Hepatocyte (in vitro differentiated cells): ENCODE measurements around the gene HS3ST4. TPM values are rescaled to one million over a fixed set of nuclear protein-coding genes. Genes with fewer than 3 reads are reported as not detected.

Source experiments
- DNase-seq: peaks from one replicate; pipeline ENCODE4 v3.0.0-alpha.2; 2016; ENCODE audit warnings: low spot score
- H2AFZ ChIP-seq: fragments of 200-600 bp; sonication (generic); 2 replicates; pipeline ENCODE4 v1.6.0; 2016; ENCODE audit warnings: antibody characterized with exemption, mild to moderate bottlenecking
- H3K27ac ChIP-seq: fragments of 200-600 bp; sonication (generic); 2 replicates; pipeline ENCODE4 v1.5.1; 2016; ENCODE audit warnings: mild to moderate bottlenecking
- H3K27me3 ChIP-seq: fragments of 200-600 bp; sonication (generic); 2 replicates; pipeline ENCODE4 v1.6.1; 2016
- H3K36me3 ChIP-seq: fragments of 200-600 bp; sonication (generic); replicated peaks from 2 replicates; pipeline ENCODE4 v1.5.1; 2016; ENCODE audit warnings: low read depth; ENCODE audit not compliant: insufficient read depth
- H3K4me1 ChIP-seq: fragments of 200-600 bp; sonication (generic); 2 replicates; pipeline ENCODE4 v1.5.1; 2016; ENCODE audit warnings: mild to moderate bottlenecking, moderate library complexity; ENCODE audit not compliant: insufficient read depth
- H3K4me2 ChIP-seq: fragments of 200-600 bp; sonication (generic); 2 replicates; pipeline ENCODE4 v1.6.0; 2016
- H3K4me3 ChIP-seq: fragments of 200-600 bp; sonication (generic); 2 replicates; pipeline ENCODE4 v1.5.1; 2016; ENCODE audit warnings: mild to moderate bottlenecking
- H3K79me2 ChIP-seq: fragments of 200-600 bp; sonication (generic); 2 replicates; pipeline ENCODE4 v1.6.0; 2017; ENCODE audit warnings: mild to moderate bottlenecking
- H3K9me2 ChIP-seq: fragments of 200-600 bp; sonication (generic); replicated peaks from 2 replicates; pipeline ENCODE4 v1.6.0; 2017; ENCODE audit warnings: mild to moderate bottlenecking; ENCODE audit not compliant: insufficient read depth
- H3K9me3 ChIP-seq: fragments of 200-600 bp; sonication (generic); 2 replicates; pipeline ENCODE4 v1.5.1; 2016; ENCODE audit warnings: low read depth, mild to moderate bottlenecking
- H4K20me1 ChIP-seq: fragments of 200-600 bp; sonication (generic); 2 replicates; pipeline ENCODE4 v1.6.0; 2016; ENCODE audit warnings: mild to moderate bottlenecking; ENCODE audit not compliant: insufficient read depth, poor library complexity, severe bottlenecking
- CTCF ChIP-seq: fragments of 200-600 bp; sonication (generic); IDR thresholded peaks from 2 replicates; pipeline ENCODE4 v1.5.1; 2016; ENCODE audit warnings: antibody characterized with exemption, mild to moderate bottlenecking; ENCODE audit not compliant: poor library complexity
- EZH2 ChIP-seq: fragments of 200-600 bp; sonication (generic); IDR thresholded peaks from 2 replicates; pipeline ENCODE4 v1.6.1; 2016; ENCODE audit warnings: antibody characterized with exemption, mild to moderate bottlenecking, borderline replicate concordance
- EZH2phosphoT487 ChIP-seq: fragments of 200-600 bp; sonication (generic); IDR thresholded peaks from one replicate; pipeline ENCODE4 v1.6.1; 2018; ENCODE audit warnings: antibody characterized with exemption, mild to moderate bottlenecking, low read depth, moderate library complexity; ENCODE audit not compliant: unreplicated experiment, severe bottlenecking
- WGBS: methylation state at CpG from one replicate; pipeline ENCODE4 v1.1.6; 2016; ENCODE audit warnings: low lambda C conversion rate; ENCODE audit errors: missing lambda C conversion rate; 5-methylcytosine and 5-hydroxymethylcytosine counted together
- polyA plus RNA-seq: library from polyadenylated mRNA; unstranded; fragments of >200 nt; fragmentation: Nextera tagmentation; extraction: Ambion mirVana; gene quantifications from 2 replicates; pipeline ENCODE4 v1.2.1, GENCODE V29; 2016
- total RNA-seq: library from RNA; depleted of rRNA; stranded (reverse); fragments of >200 nt; gene quantifications from 2 replicates; pipeline ENCODE4 v1.2.3, GENCODE V29; 2014

HS3ST4 gene
- total and polyA plus RNA-seq, 2 experiments from 2014 or later, result 2.0 to 3.1 TPM

GRCh38 chr16:25941800-25942499, 250.2 kb downstream of the HS3ST4 start:
- WGBS, result 80% methylated on average over 4 of the region's 4 CpGs
- Histone ChIP-seq H3K4me3 (no peak overlapping the region), H3K79me2 (no peaks in the 10 kb centered on the region), H3K4me2 (no peak overlapping the region), H3K4me1 (no peaks in the 10 kb centered on the region), H3K9me3 (no peaks in the 10 kb centered on the region), H3K9me2 (no peaks in the 10 kb centered on the region), H3K36me3 (no peaks in the 10 kb centered on the region), H3K27me3 (no peaks in the 10 kb centered on the region), H4K20me1 (no peaks in the 10 kb centered on the region), H2AFZ (no peak overlapping the region), H3K27ac (no peak overlapping the region)
- TF ChIP-seq EZH2phosphoT487, result no peak
- no peak for TF ChIP-seq CTCF
- TF ChIP-seq EZH2, result no peak
- peak; percentile 8 for DNase-seq

GRCh38 chr16:25950586-25951281, 259.0 kb downstream of the HS3ST4 start:
- TF ChIP-seq CTCF (no peak), EZH2 (no peak)

GRCh38 chr16:25951999-25952398, 260.2 kb downstream of the HS3ST4 start:
- H3K27me3 ChIP-seq, result no peaks in the 10 kb centered on the region
- no peaks in the 10 kb centered on the region for H3K9me2 ChIP-seq
- no peak overlapping the region for H3K4me3 ChIP-seq
- DNase-seq, result peak; percentile 10
- H2AFZ ChIP-seq, result no peak overlapping the region
- no peaks in the 10 kb centered on the region for H3K9me3 ChIP-seq
- H3K36me3 ChIP-seq, result no peaks in the 10 kb centered on the region
- TF ChIP-seq EZH2 (no peak), EZH2phosphoT487 (no peak), CTCF (no peak)
- WGBS, result 67% methylated on average over 1 of the region's 1 CpG
- H3K4me2 ChIP-seq, result no peak overlapping the region
- H4K20me1 ChIP-seq, result no peaks in the 10 kb centered on the region
- H3K27ac ChIP-seq, result no peak overlapping the region
- H3K79me2 ChIP-seq, result no peaks in the 10 kb centered on the region
- H3K4me1 ChIP-seq, result no peaks in the 10 kb centered on the region

More at GRCh38 chr16:25950586-25951281, 259.0 kb downstream of the HS3ST4 start:
- DNase-seq, result no peak
- H3K79me2 ChIP-seq, result no peaks in the 10 kb centered on the region
- no peaks in the 10 kb centered on the region for H3K9me3 ChIP-seq
- no peak overlapping the region for H2AFZ ChIP-seq
- no peak overlapping the region for H3K27ac ChIP-seq
- H3K36me3 ChIP-seq, result no peaks in the 10 kb centered on the region
- H3K4me3 ChIP-seq, result no peak overlapping the region
- no peaks in the 10 kb centered on the region for H4K20me1 ChIP-seq
- WGBS, result 26% methylated on average over 3 of the region's 3 CpGs
- H3K4me2 ChIP-seq, result no peak overlapping the region
- no peaks in the 10 kb centered on the region for H3K27me3 ChIP-seq
- no peaks in the 10 kb centered on the region for H3K9me2 ChIP-seq
- no peaks in the 10 kb centered on the region for H3K4me1 ChIP-seq
